ENCODE measurements around the gene ADAP1.
"Not testable (repeated sequence)": the region's sequence is repeated elsewhere in the genome, so short reads cannot be mapped to it uniquely, and the experiment has no call there.

ADAP1 gene

DNA sequence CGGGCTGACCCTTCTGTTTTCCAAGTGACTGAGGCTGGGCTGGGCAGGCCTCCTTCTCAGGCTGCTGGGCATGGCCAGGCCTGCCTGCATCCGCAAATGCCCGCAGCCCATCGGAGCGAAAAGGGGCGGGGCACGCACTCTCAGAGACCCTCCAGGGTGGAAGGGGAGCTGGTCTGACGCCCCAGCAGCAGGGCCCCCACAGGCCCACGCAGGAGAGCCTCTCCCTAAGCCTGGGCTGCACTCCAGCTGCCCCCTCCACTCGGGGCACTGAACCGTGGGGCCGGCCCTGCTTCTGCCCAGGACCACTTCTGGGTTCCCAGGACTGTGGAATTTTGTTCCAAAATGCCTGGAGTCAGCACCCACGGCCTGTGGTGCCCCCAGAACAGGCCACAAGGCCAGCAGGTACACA lies 9.3 kb downstream of the ADAP1 start:
- in situ Hi-C loops (cut with HindIII; ENCODE audit: low sequenced_read_pairs) = no loop called here
- DNase-seq (ENCODE audit: low read depth) = no peak
- H3K4me3 ChIP-seq (ENCODE audit: low read depth, low read length) = no peak overlapping the region
- TF ChIP-seq, protein P1, sequence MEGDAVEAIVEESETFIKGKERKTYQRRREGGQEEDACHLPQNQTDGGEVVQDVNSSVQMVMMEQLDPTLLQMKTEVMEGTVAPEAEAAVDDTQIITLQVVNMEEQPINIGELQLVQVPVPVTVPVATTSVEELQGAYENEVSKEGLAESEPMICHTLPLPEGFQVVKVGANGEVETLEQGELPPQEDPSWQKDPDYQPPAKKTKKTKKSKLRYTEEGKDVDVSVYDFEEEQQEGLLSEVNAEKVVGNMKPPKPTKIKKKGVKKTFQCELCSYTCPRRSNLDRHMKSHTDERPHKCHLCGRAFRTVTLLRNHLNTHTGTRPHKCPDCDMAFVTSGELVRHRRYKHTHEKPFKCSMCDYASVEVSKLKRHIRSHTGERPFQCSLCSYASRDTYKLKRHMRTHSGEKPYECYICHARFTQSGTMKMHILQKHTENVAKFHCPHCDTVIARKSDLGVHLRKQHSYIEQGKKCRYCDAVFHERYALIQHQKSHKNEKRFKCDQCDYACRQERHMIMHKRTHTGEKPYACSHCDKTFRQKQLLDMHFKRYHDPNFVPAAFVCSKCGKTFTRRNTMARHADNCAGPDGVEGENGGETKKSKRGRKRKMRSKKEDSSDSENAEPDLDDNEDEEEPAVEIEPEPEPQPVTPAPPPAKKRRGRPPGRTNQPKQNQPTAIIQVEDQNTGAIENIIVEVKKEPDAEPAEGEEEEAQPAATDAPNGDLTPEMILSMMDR (IDR thresholded peaks at IDR 0.05; ENCODE audit: low read depth, low read length, missing control alignments) = no peak

DNA sequence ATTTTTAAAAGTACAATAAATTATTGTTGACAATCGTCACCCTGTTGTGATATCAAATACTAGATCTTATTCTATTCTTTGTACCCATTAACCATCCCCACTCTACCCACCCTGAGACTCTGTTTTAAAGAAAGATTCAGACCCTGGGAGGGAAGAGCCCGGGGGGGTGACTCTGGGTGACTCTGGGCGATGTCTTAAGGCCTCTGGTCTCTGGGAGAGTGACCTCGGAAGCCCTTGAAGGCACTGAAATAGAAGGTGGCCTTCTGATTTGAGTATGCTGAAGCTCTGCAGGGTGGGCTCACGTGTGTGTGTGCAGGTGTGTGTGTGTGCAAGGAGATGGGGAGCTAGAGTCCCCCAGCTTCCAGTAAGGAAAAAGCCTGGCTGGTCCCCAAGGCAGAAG lies 9.7 kb downstream of the ADAP1 start:
- in situ Hi-C loops (cut with HindIII; ENCODE audit: low sequenced_read_pairs) = no loop called here
- DNase-seq (ENCODE audit: low read depth) = no peak
- no peak overlapping the region for H3K4me3 ChIP-seq (ENCODE audit: low read depth, low read length)
- TF ChIP-seq, protein P1 (IDR thresholded peaks at IDR 0.05; ENCODE audit: low read depth, low read length, missing control alignments) = no peak

DNA sequence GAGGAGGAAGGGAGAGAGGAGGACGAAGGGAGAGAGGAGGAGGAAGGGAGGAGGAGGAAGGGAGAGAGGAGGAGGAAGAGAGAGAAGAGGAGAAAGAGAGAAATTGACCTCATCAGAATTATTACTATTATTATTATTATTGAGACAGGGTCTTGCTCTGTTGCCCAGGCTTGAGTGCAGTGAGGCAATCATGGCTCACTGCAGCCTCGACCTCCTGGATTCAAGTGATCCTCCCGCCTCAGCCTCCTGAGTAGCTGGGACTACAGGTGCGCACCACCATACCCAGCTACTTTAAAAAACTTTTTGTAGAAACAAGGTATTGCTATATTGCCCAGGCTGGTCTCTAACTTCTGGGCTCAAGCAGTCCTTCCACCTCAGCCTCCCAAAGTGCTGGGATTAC lies 10.7 kb downstream of the ADAP1 start:
- in situ Hi-C loops (cut with HindIII; ENCODE audit: low sequenced_read_pairs); H3K4me3 ChIP-seq (ENCODE audit: low read depth, low read length); DNase-seq (ENCODE audit: low read depth): not testable (repeated sequence)

DNA sequence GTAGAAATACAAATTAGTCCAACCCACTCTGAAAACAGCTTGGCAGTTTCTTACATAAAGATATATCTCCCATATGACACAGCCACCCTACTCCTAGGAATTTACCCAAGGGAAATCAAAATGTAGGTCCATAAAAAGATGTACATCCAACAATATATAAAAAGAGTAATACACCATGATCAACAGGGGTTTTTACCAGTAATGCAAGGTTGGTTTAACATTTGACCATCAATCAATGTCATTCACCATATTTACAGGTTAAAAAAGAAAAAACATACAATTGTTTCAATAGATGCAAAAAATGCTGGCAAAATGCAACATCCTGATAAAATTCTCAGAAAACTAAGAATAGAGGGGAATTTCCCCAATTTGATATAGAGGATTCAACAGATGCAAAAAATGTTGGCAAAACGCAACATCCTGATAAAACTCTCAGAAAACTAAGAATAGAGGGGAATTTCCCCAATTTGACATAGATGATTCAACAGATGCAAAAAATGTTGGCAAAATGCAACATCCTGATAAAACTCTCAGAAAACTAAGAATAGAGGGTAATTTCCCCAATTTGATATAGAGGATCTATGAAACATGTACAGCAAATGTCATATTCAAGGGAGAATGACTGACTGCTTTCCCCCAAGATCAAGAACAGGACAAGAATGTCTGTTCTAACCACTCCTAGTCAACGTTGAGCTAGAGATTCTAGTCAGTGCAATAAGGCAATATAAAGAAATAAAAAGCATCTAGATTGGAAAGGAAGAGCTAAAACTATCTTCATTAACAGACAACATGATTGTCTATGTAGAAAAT lies 13.7 kb downstream of the ADAP1 start:
- TF ChIP-seq, protein P1 (IDR thresholded peaks at IDR 0.05; ENCODE audit: low read depth, low read length, missing control alignments) = no peak
- H3K4me3 ChIP-seq (ENCODE audit: low read depth, low read length) = no peak overlapping the region
- in situ Hi-C loops (cut with HindIII; ENCODE audit: low sequenced_read_pairs) = no loop called here
- no peak for DNase-seq (ENCODE audit: low read depth)

DNA sequence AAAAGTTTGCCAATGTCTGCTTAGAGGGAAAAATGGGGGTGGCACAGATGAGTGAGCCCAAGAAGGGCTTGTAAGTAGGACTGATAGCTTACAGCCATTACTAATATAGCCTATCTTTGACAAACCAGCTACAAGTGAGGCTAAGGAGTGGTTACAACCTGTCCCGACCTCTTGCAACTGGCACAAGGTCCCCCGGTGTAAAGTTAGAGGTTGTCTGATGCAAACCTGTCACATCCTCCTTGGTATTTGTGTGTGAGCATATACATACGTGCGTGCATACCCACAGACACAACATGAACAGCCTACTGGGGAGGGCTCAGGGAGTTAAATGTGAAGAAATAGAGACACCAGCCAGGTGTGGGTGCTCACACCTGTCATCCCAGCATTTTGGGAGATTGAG lies 14.6 kb downstream of the ADAP1 start:
- no peak overlapping the region for H3K4me3 ChIP-seq (ENCODE audit: low read depth, low read length)
- DNase-seq (ENCODE audit: low read depth) = no peak
- TF ChIP-seq, protein P1 (IDR thresholded peaks at IDR 0.05; ENCODE audit: low read depth, low read length, missing control alignments) = no peak
- in situ Hi-C loops (cut with HindIII; ENCODE audit: low sequenced_read_pairs) = no loop called here

DNA sequence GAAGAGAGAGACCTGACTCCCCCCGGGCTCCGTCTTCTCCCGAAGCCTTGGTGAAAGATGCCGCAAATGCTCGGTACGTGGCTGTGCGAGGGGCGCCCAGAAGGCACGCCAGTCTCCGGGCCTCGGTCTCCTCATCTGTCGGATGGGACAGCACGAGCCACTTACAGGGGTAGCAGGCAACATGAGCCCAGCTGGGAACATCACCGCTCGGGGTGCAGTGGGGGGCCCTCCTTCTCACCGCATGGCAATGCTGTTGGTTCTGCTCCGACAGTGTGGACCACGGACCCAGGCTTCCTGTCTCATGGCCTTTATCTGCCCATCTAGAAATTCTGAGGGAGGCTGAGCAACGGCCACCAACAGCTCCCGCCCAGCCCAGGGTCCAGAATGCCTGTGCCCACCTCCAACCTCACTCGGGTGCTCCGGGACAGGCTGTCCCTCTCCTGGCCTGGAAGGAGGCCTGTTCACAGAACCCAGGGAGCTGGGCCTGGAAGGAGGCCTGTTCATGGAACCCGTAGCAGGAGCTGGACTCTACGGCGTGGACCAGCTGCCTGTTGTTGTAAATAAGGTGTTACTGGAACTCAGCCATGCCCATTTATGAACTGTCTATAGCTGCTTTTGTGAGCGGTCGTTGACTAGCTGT lies 15.8 kb downstream of the ADAP1 start:
- H3K4me3 ChIP-seq (ENCODE audit: low read depth, low read length) = no peak overlapping the region
- DNase-seq (ENCODE audit: low read depth) = no peak
- in situ Hi-C loops (cut with HindIII; ENCODE audit: low sequenced_read_pairs) = no loop called here
- TF ChIP-seq, protein P1 (IDR thresholded peaks at IDR 0.05; ENCODE audit: low read depth, low read length, missing control alignments) = no peak

DNA sequence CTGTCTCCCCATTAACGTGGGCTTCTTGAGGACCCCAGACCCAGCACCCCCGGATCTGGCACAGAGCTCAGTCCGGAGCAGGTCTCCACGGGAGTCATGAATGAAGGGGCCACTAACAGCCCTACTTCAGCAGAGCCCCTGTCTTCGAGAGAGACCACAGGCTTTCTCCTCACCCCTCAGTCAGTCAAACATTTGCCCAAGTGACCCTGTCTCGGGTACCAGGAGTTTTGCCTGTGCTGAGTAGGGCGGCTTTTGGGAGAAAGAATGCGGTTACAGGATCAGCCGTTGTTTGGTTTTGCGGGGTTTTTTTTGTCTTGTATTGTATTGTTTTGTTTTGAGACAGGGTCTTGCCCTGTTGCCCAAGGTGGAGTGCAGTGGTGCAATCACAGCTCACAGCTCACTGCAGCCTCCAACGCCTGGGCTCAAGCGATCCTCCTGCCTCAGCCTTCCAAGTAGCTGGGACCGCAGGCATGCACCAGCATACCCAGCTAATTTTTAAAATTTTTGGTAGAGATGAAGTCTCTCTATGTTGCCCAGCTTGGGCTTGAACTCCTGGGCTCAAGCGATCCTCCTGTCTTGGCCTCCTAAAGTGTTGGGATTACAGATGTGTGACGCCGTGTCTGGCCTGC lies 16.5 kb downstream of the ADAP1 start:
- DNase-seq (ENCODE audit: low read depth) = no peak
- in situ Hi-C loops (cut with HindIII; ENCODE audit: low sequenced_read_pairs) = no loop called here
- TF ChIP-seq, protein P1 (IDR thresholded peaks at IDR 0.05; ENCODE audit: low read depth, low read length, missing control alignments) = no peak
- H3K4me3 ChIP-seq (ENCODE audit: low read depth, low read length) = no peak overlapping the region

All from astrocyte of the cerebellum (primary cell).